Measurements from ENCODE around the gene CCDC170.
"Not testable (repeated sequence)": the region's sequence is repeated elsewhere in the genome, so short reads cannot be mapped to it uniquely, and the experiment has no call there.

Gene CCDC170

DNA sequence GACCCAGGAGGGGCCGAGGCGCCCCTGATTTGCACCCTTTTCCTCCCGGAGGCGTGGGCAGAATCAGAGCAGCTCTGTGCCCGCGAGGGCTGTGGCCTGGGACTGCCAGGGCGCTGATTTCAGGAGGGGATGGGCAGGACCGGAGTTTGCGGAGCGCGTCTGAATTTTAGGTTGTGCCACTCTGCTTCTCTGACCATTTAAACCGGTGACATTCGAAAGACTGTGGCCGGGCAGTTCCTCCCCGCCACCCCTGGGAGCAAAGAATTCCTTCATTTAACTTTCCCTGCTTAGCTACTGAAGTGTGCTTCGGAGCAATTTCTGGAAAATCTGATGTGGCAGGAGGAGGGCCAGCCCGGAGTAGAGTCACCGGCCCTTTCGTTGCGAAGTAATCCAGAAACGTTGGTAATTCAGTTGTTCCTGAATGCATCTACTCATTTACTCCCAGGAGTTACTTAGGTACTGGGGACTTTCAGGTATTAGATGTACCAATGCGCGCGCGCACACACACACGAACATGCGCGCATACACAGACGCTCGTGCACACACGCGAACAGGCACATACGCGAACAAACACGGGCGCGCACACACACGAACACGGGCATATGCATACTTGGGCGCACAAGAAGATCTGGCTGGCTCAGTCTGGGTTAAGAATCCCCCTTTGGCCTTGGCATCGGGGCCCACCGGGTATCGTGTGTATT is 568 bp downstream of the CCDC170 start:
- peak in 27 of 58 donors; percentile 4 to 49 (median 20) for DNase-seq

DNA sequence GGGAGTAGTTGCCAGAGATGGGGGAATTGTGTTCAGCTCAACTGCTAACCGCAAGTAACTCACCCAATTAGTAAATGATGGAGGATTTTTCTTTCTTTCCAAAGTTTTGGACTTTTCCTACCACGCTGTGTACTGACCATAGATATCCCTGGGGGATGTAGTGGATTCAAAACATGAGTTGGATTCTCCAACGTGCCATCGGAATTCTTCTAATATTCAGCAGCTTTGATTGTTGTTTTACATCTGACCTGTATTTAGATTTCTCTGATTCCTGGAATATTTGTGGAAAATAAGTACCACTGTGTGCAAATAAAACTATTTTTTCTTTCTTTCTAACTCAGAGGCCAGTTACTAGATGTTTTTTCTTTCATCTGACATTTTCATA is 1.1 kb downstream of the CCDC170 start:
- DNase-seq: no peak

DNA sequence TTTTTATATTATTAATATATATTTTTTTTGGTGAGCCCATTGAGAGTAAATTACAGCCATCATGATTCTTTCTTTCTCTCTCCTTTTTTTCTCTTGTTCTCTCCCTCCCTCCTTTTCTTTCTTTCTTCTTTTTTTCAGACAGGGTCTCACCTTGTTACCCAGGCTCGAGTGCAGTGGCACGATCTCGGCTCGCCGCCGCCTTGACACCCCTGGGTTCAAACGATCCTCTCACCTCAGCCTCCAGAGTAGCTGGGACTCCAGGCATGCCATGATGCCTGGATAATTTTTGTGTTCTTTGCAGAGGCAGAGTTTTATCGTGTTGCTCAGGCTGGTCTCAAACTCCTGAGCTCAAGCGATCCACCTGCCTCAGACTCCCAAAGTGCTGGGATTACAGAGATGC is 1.6 kb downstream of the CCDC170 start:
- no peak for DNase-seq

DNA sequence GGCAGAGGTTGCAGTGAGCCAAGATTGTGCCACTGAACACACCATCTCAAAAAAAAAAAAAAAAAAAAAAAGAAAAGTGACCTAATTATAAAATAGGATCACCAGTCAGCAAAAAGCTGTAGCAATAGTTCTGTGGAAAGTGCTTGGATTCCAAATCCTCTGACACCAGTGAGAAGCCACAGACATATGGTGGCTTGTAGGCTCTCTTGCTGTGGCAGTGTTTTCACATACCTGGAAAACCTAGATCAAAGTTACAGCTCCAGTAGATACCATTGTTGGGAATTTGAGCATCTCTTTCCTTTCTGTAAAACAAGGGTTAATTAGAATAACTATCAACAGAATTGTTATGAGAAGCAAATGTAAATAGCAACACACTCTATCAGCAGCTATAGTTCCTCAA is 4.1 kb downstream of the CCDC170 start:
- no peak for DNase-seq

DNA sequence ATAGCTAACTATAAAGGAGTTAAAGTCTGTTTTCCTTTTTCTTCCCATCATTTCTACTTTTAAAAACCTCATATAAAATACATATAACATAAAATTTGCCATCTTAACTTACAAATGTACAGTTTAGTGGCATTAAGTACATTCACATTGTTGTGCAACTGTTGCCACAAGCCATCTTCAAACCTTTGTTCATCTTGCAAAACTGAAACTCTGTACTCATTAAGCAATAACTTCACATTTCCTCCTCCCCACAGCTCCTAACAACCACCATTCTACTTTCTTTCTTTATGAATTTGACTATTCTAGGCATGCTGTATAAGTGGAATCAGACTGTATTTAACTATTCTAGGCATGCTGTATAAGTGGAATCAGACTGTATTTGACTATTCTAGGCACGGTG is 4.5 kb downstream of the CCDC170 start:
- no peak for DNase-seq

DNA sequence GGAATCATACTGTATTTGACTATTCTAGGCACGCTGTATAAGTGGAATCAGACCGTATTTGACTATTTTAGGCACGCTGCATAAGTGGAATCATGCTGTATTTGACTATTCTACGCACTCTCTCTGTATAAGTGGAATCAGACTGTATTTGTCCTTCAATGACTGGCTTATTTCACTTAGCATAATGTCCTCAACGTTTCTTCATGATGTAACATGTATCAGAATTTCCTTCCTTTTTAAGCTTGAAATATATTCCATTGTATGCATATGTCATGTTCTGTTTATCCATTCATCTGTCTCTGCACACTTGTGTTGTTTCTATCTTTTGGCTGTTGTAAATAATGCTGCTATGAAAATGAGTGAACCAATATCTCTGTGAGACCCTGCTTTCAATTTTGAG is 5.7 kb downstream of the CCDC170 start:
- DNase-seq: no peak

DNA sequence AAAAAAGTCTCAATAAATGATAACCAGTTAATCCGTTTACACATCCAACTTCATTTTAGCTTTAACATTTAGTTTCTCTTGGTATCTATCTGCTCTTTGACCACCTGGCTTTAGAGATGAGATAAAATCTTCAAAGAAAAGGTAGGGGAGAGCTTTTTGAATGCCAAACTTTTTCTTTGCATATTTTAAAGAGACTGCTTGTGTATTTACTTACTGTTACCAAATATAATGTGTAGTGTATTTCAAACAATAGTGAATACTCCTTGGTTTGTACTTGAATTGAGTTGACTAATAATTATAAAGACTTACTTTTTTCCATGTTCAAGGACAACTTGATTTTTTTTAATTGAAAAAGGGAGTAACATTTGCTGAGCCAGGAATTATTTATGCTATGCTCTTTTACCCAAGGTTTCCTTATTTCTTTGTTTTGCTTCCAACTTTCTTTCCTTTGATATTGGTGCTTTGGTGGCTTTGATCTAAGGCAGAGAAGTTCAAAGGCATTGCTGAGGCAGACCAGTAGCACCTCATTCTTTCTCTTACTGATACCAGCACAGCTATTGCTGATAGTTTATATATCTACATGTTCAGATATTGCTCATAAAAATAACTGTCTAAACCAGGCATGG is 7.8 kb downstream of the CCDC170 start:
- DNase-seq: no peak

DNA sequence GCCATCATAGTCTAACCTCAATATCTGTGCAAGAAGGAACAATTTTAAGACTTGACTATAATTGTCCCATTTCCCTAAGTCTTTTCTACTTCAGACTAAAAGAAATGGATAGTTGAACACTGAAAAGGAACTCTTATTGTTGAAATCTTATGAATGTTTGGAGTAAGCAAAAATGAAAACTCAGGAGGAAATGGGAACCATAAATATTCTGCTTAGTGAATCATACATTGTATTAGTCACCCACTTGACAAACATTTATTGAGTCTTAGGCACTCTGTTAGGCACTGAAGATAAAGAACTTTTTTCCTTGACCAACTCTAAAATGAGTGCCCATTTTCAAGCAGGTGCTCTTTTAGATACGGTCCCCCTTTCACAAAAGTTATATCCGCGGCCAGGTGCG is 8.7 kb downstream of the CCDC170 start:
- DNase-seq: no peak

DNA sequence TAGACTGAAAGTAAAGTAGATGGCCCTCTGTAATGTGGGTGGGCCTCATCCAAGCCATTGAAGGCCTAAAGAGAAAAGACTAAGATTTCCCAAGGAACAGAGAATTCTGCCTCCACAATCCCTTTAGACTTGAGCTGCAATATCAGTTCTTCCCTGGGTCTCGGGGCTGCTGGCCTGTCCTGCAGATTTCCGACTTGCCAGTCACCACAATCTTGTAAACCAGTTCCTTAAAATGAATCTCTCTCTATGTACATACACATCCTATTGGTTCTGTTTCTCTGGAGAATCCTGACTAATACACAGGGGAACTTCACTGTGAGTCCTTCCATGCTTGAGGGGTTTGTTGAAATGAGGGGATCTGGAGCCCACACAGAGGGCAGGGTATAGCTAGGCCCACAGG is 12.9 kb downstream of the CCDC170 start:
- DNase-seq: no peak

DNA sequence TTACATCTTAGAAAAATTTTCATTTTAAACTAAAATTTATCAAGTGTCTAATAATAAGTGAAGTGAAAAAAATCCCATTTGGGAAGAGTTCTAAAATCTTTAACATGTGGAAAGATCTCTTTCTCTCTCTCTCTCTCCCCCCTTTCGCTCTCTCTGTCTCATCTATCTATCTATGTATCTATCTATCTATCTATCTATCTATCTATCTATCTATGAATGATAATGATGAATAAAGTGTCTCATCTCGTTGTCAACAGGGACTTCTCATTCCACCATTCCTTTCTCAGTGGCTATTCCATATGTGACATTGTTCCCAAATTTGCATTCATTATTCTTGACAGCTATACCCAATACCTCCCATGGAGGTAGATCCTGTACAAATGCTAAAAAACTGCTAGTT is 15.2 kb downstream of the CCDC170 start:
- no peak for DNase-seq

DNA sequence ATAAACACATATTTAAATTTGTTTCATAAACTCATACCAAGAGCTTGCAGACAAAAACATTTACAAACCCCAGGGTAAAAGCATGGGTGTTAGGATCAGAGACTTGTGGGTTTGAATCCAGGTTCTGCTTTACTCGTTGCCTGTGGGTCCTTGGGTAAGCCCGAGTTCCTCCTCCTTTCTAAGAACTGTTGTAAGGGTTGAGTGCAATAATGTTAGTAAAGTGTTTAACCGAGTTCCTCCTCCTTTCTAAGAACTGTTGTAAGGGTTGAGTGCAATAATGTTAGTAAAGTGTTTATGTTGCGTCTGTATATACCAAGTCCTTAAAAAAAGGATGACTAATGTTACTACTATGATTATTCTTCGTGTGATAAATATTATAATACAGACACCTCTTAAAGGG is 18.7 kb downstream of the CCDC170 start:
- no peak for DNase-seq

DNA sequence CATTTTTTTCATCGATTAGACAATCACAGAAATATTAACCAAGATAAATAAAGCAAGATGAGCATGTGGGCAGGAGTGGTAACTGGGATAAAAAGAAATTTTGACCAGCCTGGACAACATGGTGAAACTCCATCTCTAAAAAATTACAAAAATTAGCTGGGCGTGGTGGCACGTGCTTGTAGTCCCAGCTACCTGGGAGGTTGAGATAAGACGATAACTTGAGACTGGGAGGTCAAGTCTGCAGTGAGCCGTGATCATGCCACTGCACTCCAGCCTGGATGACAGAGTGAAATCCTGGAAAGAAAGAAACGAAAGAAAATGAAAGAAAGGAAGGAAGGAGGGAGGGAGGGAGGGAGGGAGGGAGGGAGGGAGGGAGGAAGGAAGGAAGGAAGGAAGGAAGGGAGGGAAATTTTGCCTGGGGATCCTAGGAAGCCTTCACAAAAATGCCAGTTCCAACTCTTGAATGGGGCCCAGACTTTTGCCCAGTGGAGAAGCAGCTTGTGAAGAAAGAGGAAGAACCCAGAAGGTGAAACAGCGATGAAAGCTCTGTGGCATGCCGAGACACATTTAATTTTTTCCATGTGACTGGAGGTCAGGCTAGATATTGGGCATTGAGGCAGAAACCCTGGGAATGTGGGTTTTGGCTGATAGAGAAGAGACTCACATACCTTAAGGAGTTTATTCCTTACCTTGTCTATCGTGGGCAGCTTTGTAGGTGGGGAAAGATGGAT is 20.3 kb downstream of the CCDC170 start:
- DNase-seq: no peak

DNA sequence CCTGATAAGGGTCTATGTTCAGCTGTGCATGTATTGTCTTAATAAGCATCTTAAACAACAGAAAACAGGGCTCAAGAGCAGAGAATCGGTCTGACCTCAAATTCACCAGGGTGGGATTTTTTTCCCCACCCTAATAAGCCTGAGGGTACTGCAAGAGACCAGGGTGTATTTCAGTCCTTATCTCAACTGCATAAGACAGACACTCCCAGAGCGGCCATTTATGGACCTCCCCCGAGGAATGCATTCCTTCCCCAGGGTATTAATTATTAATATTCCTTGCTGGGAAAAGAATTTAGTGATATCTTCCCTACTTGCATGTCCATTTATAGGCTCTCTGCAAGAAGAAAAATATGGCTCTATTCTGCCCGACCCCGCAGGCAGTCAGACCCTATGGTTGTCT is 25.2 kb downstream of the CCDC170 start:
- not testable (repeated sequence) for DNase-seq

DNA sequence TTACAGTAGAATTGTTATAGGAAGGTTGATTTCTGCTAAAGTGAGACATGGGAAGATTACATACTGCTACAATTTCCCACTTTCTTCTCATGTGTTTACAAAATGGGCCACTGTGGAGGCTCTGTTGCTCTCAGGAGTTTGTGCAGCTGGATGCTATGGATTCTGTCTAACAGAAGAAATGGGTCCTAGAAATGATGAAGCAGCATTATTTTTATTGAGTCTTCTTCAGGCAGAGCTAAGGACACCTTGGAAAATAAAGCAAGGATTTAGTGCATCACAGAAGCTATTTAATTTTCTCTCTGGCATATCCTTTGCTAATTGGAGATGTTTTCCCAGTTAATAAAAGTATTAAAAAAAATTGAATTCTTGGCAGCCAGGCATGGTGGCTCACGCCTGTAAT is 29.2 kb downstream of the CCDC170 start:
- no peak for DNase-seq

DNA sequence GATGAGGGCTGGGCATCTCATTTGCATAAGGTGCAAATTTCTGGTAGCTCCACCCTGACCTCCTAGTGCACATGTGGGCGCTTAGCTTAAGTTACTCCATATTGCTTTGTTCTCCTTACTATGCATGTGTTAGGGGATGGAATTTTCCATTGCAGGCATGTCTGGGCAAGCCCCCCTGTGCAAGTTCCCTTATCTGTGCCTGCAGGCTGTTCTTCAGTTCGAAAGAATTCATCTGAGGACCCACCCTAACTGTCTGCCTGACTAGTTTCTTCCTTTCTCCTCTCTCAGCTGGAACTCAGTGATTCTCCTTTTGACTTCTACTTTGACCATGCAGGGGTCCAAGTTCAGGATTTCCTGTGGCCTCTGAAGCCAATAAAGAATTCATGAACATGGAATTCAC is 30.2 kb downstream of the CCDC170 start:
- DNase-seq: no peak

DNA sequence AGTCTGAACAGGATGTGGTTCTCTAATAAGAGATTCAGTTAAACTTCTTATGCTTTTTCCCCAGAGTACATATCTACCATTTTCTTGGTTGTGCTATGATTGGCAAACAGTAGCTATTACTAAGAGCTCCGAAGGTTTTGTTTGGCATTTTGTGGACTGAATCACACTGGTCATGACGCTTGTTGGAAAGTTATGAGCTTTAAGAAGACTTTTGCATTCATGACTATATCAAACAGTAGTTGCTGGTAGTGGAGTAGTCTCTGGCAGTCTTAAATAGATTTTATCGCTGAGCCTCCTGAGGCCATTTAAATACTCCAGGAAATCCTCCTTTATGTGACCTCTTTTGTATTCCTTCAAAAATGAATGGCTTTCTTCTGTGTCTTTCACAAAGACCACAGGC is 40.8 kb downstream of the CCDC170 start:
- no peak for DNase-seq

DNA sequence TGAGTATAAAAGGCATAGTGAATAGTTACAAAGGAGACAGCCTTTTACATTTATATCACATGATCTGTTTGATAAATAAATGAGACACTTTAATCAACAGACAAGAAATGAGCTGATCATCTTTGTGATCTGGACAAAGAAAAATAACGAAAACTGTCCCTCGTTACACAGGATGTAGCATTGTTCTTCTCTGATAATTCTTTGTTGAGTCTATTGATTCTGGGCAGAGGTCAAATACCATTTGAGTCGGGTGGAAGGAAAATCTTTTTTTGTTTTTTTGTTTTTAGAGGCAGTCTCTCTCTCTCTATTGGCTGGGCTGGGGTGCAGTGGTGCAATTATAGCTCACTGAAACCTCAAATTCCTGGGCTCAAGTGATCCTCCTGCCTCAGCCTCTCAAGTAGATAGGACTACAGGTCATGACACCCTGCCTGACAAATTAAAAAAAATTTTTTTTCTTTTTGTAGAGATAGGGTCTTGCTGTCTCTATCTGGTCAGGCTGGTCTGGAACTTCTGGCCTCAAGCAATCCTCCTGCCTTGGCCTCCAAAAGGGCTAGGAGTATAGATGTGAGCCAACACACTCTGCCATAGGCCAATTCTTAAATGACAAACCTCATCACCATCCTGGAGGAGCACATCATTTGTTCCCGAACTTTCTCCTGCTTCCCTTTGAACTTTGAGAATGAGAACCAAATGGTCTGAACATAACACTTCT is 41.8 kb downstream of the CCDC170 start:
- DNase-seq: no peak

DNA sequence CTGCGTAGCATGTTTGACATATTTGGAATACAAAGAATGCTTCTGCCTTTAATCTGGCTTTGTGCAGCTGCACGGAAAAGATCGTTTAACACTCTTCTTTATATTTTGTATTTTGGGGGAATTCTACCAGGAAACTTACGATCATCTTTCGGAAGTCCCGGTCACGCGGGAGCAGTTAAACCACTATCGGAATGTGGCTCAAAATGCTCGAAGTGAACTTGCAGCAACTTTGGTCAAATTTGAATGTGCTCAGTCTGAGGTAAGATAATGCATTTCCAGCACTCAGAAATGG is 42.3 kb downstream of the CCDC170 start:
- no peak for DNase-seq

DNA sequence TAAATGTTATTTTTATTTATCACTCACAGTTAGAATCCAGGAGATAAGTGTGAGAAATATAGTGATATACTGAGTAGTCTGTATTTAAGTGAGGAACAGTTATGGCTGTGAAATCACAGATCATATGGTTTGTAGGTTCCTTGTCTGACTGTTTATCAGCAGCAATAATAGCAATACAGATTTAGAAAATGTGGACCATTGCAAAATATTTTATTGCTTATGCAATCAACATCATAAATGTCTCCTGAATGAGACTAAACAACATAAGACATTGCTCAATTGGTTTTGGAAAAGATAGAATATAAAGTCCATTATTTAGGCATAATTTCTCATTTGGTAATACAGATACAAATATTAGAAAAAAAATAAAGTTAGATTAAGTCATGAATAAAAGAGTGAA is 43.7 kb downstream of the CCDC170 start:
- DNase-seq: no peak

DNA sequence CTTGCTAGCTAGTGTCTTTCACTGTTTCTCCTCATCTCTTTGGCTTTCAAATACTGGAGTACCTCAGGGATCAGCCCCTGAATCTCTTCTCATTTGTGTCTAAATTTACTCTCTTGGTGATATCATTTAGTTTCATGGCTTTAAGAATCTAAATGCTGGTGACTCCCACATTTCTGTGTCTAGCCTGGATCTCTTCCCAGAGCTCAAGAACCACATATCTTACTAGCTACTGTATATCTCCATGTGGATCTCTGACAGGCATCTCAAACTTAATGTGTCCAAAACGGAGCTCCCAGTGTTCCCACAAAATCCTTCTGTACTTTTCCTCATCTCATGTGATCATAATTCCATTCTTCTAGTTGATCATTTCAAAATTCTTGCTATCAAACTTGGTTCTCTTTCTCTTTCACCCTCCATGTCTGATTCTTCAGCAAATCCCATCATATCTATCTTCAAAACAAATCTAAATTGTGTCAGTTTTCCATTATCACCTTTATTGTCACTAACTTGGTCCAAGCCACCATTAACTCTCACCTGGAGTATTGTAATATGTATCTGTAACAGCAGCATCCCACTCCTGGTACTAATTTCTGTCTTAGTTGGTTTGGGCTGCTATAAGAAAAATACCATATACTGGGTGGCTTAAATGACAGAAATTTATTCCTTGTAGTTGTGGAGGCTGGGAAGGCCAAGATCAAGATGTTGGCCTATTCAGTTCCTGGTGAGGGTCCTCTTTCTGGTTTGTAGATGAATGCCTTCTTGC is 45.9 kb downstream of the CCDC170 start:
- peak in 2 of 58 donors; percentile 8 to 13 for DNase-seq

DNA sequence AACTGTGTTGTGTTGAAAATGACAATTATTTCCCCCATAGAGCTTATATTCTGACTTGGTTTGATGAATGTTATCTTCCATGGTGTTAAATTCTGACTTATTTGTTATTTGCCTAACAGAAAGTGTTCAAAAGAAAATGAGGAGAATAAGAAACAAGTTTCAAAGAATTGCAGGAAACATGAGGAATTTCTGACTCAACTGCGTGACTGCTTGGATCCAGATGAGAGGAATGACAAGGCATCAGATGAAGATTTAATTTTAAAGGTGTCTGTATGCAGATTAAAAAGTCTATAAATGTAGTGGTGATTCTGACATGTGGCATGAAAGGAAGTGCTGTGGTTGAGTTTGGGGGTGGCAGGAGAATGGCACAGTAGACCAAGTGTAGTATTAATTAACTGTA is 50.6 kb downstream of the CCDC170 start:
- no peak for DNase-seq

DNA sequence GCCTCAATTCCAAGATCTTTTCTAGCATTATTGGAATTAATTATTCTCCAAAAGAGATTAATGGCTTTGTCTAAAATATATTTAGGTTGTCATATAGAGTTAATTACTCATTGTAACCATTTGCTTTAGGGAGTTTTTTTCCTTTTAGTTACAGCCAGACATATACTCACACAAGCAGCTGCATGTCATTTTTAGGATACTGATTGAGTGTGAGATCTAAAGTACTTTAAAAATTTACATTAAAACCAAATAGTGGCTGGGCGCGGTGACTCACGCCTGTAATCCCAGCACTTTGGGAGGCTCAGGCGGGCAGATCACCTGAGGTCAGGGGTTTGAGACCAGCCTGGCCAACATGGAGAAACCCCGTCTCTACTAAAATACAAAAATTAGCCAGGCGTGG is 51.1 kb downstream of the CCDC170 start:
- DNase-seq: not testable (repeated sequence)
